ENCODE measurements around the gene NDUFB8. TPM values are rescaled to one million over a fixed set of nuclear protein-coding genes. Genes with fewer than 3 reads are reported as not detected.
A peak's percentile ranks its signal among the peaks of the same experiment; 100 is the strongest.
"Not testable (repeated sequence)": the region's sequence is repeated elsewhere in the genome, so short reads cannot be mapped to it uniquely, and the experiment has no call there.

NDUFB8 gene
- 100 to 1,000 TPM; 141 to 162 TPM for total RNA-seq
- polyA plus RNA-seq: 100 to 1,000 TPM; 473 to 613 TPM

DNA sequence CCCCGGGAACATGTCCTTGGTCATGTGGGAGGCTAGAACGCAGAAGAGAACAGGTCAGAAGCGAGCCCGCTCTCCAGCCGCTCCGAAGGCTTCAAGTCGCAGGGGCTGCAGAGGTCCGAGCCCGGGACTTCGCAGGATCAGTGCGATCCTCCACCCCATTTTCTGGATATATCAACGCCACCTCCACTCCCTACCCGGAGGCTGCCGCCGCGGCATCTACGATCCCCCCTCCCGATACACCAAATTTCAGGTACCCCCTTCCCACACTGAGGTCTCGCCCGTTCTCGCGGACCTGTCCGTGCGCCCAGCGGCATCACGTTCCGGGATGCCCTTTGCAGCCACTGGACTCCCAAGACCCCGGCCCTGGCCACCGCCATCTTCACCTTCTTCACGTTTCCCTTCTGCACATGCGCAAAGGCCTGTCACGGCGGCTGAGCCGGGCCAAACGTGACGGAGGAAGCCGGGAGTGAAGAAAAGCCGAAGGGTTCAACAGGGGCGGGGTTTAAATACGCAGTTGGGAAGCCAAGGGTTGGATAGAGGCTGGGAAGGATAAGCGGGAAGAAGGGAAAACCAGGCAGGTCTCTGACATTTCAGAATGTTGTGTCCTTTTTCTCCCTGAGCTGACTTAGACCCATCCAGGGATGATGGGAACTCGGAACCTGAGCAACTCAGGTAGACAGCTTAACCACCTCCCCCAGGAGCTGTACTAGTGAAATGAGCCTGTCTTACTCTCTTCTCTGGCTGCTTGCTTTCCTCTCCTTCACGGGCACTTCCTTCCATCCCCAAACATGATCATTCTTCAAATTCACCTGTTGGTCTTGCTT is at the start of gene NDUFB8:
TSS of gene NDUFB8 (minus strand) at position 397 of the 824 bp plus-strand sequence. CDS start at position 377, 20 bp downstream.
- CTCF ChIA-PET (ENCODE audit: partially characterized antibody): interaction anchor here (0.7 to 5.3 kb wide), 5 partner anchors 11 to 47 kb away, joined by 3 to 31 read pairs (median 6); no protein-coding TSS in a partner anchor
- H3K36me3 Mint-ChIP-seq: peaks cover 14 to 38% of the 10 kb centered on the region in 2 donors
- Histone ChIP-seq H3K36me3 (ENCODE audit: insufficient read depth, low read length) (peaks cover 22% of the 10 kb centered on the region), H3K9me3 (ENCODE audit: control insufficient read depth in 1 of 2, low read length in 2 of 2) (no peaks in the 10 kb centered on the region), H3K27me3 (ENCODE audit: insufficient read depth, low read length) (no peaks in the 10 kb centered on the region), H3K4me3 (ENCODE audit: low read length in 2 of 2) (peak within 1 kb of the TSS; percentile 87 to 100), H3K4me1 (ENCODE audit: insufficient read depth, low read length) (peaks cover 34% of the 10 kb centered on the region), H3K27ac (ENCODE audit: low read depth, low read length) (peak within 1 kb of the TSS; percentile 90)
- H3K4me3 Mint-ChIP-seq: peak within 1 kb of the TSS; percentile 85 to 100 (median 100)
- H3K4me1 Mint-ChIP-seq: peaks cover 21 to 45% (median 30%) of the 10 kb centered on the region in 4 donors
- intact Hi-C loops (cut with micrococcal nuclease): loop anchor here (1.0 to 10.0 kb wide), 3 partner anchors 18 to 795 kb away; partner anchors contain the start of genes COX15, CUTC and LZTS2
- no peaks in the 10 kb centered on the region for H3K9me3 Mint-ChIP-seq
- POLR2A ChIA-PET (ENCODE audit: partially characterized antibody): interaction anchor here (1.2 to 1.7 kb wide), 2 partner anchors 11 to 18 kb away, joined by 3 to 9 read pairs; no protein-coding TSS in a partner anchor
- H3K27ac Mint-ChIP-seq: peak within 1 kb of the TSS; percentile 79 to 100 (median 99)
- H3K27me3 Mint-ChIP-seq: no peaks in the 10 kb centered on the region
- peak; percentile 85 to 89 (median 86) for DNase-seq

DNA sequence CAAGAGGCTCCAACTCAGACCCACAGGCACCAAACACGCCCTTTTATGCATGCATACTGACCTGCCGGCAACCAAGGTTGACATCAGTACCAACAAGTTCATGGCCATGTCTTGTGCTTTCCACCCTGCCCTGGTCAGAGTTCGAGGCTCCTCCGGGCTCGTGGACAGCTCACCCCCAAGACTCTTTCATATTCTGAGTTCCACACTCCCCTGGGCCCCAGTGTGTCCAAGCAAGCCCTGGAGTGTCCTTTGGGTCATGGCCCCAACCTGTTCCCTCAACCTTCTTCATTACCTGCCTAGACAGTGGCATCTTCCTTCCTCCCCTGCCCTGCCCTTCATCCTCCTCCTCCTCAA is 46.6 kb upstream of the NDUFB8 start:
- no peaks in the 10 kb centered on the region for H3K27me3 ChIP-seq (ENCODE audit: insufficient read depth, low read length)
- Mint-ChIP-seq H3K4me3 (no peak overlapping the region), H3K9me3 (peaks cover 0 to 2% (median 0%) of the 10 kb centered on the region in 8 donors), H3K27ac (no peak overlapping the region), H3K36me3 (no peaks in the 10 kb centered on the region), H3K4me1 (no peaks in the 10 kb centered on the region), H3K27me3 (peaks cover 16 to 32% of the 10 kb centered on the region in 2 donors)
- no peak for DNase-seq
- H3K9me3 ChIP-seq (ENCODE audit: control insufficient read depth in 1 of 2, low read length in 2 of 2): no peaks in the 10 kb centered on the region
- H3K27ac ChIP-seq (ENCODE audit: low read depth, low read length): no peak overlapping the region
- H3K4me1 ChIP-seq (ENCODE audit: insufficient read depth, low read length): no peaks in the 10 kb centered on the region
- no peak overlapping the region for H3K4me3 ChIP-seq (ENCODE audit: low read length in 2 of 2)
- H3K36me3 ChIP-seq (ENCODE audit: insufficient read depth, low read length): no peaks in the 10 kb centered on the region
- POLR2A ChIA-PET (ENCODE audit: partially characterized antibody): no interaction called here
- intact Hi-C loops (cut with micrococcal nuclease): no loop called here
- CTCF ChIA-PET (ENCODE audit: partially characterized antibody): no interaction called here

DNA sequence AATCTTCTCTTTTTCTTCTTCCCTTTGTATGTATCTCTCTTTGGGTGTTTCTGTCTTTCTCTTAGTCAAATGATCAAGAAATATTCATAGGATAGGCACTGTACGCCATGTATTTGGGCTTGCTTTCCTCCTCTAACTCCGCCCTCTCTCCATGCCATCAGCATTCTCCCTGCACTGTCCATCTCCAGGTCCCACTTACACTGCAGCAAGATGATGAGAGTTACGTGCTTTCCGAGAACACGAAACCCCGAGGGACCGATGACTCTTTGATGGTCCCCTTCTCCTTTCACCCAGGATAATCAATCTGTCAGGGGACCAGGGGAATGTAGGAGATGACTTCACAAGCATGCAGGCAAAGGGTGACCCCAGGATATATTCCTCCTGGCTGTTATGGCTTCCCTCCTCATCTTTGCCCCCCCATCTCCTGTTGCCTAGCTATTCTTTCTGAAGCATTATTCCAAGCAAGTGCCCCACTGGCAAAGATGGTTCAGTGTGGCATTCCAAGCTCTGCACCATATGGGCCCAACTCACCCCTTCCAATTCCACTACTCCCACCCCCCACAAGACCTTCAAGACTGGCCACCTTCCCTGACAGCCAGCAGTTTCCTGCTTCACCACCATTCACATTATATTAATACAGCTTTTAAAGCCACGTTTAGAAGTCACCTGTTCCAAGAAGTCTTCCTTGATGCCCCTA is 46.1 kb upstream of the NDUFB8 start:
- Histone ChIP-seq H3K27ac (ENCODE audit: low read depth, low read length) (no peak overlapping the region), H3K36me3 (ENCODE audit: insufficient read depth, low read length) (no peaks in the 10 kb centered on the region), H3K27me3 (ENCODE audit: insufficient read depth, low read length) (no peaks in the 10 kb centered on the region), H3K9me3 (ENCODE audit: control insufficient read depth in 1 of 2, low read length in 2 of 2) (no peaks in the 10 kb centered on the region), H3K4me1 (ENCODE audit: insufficient read depth, low read length) (no peaks in the 10 kb centered on the region), H3K4me3 (ENCODE audit: low read length in 2 of 2) (no peak overlapping the region)
- CTCF ChIA-PET (ENCODE audit: partially characterized antibody): no interaction called here
- intact Hi-C loops (cut with micrococcal nuclease): no loop called here
- no peak for DNase-seq
- Mint-ChIP-seq H3K4me3 (no peak overlapping the region), H3K27me3 (peaks cover 14 to 32% of the 10 kb centered on the region in 2 donors), H3K27ac (no peak overlapping the region), H3K9me3 (peaks cover 0 to 2% (median 0%) of the 10 kb centered on the region in 8 donors), H3K36me3 (no peaks in the 10 kb centered on the region), H3K4me1 (no peaks in the 10 kb centered on the region)
- POLR2A ChIA-PET (ENCODE audit: partially characterized antibody): no interaction called here

DNA sequence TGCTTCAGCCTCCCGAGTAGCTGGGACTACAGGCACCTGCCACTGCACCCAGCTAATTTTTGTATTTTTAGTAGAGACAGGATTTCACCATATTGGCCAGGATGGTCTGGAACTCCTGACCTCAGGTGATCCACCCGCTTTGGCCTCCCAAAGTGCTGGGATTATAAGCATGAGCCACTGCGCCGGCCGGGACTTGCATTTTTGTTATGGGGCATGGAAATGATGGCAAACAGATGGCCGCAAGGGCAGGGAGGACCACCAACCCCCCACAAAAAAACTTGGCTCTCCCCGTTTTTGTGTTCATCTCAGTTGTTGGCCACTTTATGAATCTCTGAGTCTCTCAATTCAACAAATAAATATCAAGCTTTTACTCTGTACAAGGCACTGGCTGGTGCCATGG is 45.5 kb upstream of the NDUFB8 start:
- H3K27ac Mint-ChIP-seq; H3K4me3 Mint-ChIP-seq; DNase-seq; H3K36me3 Mint-ChIP-seq; H3K36me3 ChIP-seq (ENCODE audit: insufficient read depth, low read length); CTCF ChIA-PET (ENCODE audit: partially characterized antibody); H3K27ac ChIP-seq (ENCODE audit: low read depth, low read length); H3K9me3 ChIP-seq (ENCODE audit: control insufficient read depth in 1 of 2, low read length in 2 of 2); intact Hi-C loops (cut with micrococcal nuclease); H3K4me1 ChIP-seq (ENCODE audit: insufficient read depth, low read length); H3K9me3 Mint-ChIP-seq; H3K27me3 ChIP-seq (ENCODE audit: insufficient read depth, low read length); H3K4me1 Mint-ChIP-seq; POLR2A ChIA-PET (ENCODE audit: partially characterized antibody); H3K4me3 ChIP-seq (ENCODE audit: low read length in 2 of 2): not testable (repeated sequence)
- peaks cover 14 to 32% of the 10 kb centered on the region in 2 donors for H3K27me3 Mint-ChIP-seq

DNA sequence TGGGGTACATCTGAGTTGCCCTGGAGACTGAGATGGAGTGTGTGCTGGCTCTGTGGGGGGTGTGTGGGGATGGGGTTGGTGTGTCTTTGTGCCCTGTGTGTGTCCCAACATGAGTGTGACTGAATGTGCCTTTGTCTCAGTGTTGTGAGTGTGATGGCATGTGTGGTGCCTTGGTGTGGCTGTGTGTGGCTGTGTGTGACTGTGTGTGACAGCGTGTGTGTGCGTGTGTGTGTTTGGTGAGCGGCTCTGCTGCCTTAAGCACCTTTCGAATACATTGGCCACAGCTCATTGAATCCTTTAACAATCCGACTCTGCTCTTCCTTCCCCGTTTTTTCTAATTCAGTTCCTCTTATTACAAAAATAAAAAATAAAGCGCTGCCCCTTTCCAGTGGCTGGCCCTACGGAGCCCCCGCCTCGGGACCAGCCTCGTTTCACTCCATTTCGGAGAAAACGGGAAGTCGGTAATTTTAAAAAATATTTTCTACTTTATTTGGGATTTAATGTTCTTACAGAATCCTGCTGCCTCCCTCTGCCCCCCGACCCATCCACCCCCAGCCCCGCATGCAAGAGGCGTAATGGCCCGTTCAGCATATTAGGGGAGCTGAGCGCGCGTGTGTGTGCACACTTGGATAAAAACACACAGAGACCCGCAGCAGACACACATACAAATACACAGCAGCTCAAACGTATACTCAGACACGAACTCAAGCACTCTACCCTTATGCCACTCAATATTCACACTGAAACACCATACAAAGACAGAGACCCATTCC is 41.6 kb upstream of the NDUFB8 start:
- ChIA-PET CTCF (ENCODE audit: partially characterized antibody) (no interaction called here), POLR2A (ENCODE audit: partially characterized antibody) (no interaction called here)
- Mint-ChIP-seq H3K27ac (no peak overlapping the region), H3K9me3 (no peaks in the 10 kb centered on the region), H3K36me3 (no peaks in the 10 kb centered on the region), H3K4me3 (no peak overlapping the region), H3K4me1 (no peaks in the 10 kb centered on the region), H3K27me3 (peaks cover 21 to 32% of the 10 kb centered on the region in 2 donors)
- intact Hi-C loops (cut with micrococcal nuclease): no loop called here
- Histone ChIP-seq H3K36me3 (ENCODE audit: insufficient read depth, low read length) (no peaks in the 10 kb centered on the region), H3K9me3 (ENCODE audit: control insufficient read depth in 1 of 2, low read length in 2 of 2) (no peaks in the 10 kb centered on the region), H3K4me3 (ENCODE audit: low read length in 2 of 2) (no peak overlapping the region), H3K4me1 (ENCODE audit: insufficient read depth, low read length) (no peaks in the 10 kb centered on the region), H3K27me3 (ENCODE audit: insufficient read depth, low read length) (peaks cover 12% of the 10 kb centered on the region), H3K27ac (ENCODE audit: low read depth, low read length) (no peak overlapping the region)
- DNase-seq: no peak

DNA sequence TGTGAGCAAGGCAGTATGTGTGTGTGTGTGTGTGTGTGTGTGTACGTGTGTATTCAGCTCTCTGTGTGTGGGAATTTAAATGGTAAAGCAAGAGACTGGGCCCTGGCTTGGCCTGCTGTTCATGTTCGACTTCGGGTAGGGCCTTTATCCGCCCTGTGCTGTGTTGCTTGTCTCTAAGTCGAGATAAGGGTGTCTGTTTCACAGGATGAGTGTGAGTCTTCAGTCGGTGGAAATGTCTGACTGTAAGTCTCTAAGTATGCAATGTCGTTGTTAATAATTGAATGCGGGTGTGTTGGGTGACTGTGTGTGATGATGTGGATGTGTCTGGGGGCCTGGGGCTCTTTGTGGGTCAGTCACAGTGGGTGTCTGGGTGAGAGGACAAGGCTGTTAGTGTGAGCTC is 40.8 kb upstream of the NDUFB8 start:
- Histone ChIP-seq H3K27ac (ENCODE audit: low read depth, low read length) (no peak overlapping the region), H3K9me3 (ENCODE audit: control insufficient read depth in 1 of 2, low read length in 2 of 2) (no peaks in the 10 kb centered on the region), H3K4me1 (ENCODE audit: insufficient read depth, low read length) (no peaks in the 10 kb centered on the region), H3K27me3 (ENCODE audit: insufficient read depth, low read length) (peaks cover 12% of the 10 kb centered on the region), H3K4me3 (ENCODE audit: low read length in 2 of 2) (no peak overlapping the region), H3K36me3 (ENCODE audit: insufficient read depth, low read length) (no peaks in the 10 kb centered on the region)
- intact Hi-C loops (cut with micrococcal nuclease): no loop called here
- DNase-seq: no peak
- Mint-ChIP-seq H3K36me3 (no peaks in the 10 kb centered on the region), H3K27me3 (peaks cover 26 to 33% of the 10 kb centered on the region in 2 donors), H3K4me3 (no peak overlapping the region), H3K27ac (no peak overlapping the region), H3K4me1 (no peaks in the 10 kb centered on the region), H3K9me3 (no peaks in the 10 kb centered on the region)
- POLR2A ChIA-PET (ENCODE audit: partially characterized antibody): no interaction called here
- CTCF ChIA-PET (ENCODE audit: partially characterized antibody): no interaction called here
